HepG2 (cell line): ENCODE results near the gene ADCY1. TPM values are rescaled to one million over a fixed set of nuclear protein-coding genes. Genes with fewer than 3 reads are reported as not detected.

Experiments used
- ARID5B ChIP-seq: IDR thresholded peaks from 2 replicates; pipeline ENCODE4 v1.4.0; 2020; ENCODE audit warnings: mild to moderate bottlenecking, missing genetic modification reagents
- CEBPB ChIP-seq: IDR thresholded peaks from 2 replicates; pipeline ENCODE4 v1.6.1; 2011; ENCODE audit warnings: low read depth, low read length, improper control_type of control experiment, borderline replicate concordance
- CREM ChIP-seq, 2 experiments: sonication (generic) in 1 of 2; formaldehyde crosslinking in 1 of 2; IDR thresholded peaks; 2 replicates each; pipeline versions ENCODE4 v1.4.0 to v1.6.1; 2016 to 2020; ENCODE audit warnings: antibody characterized with exemption in 1 of 2, mild to moderate bottlenecking in 1 of 2, missing genetic modification reagents in 1 of 2
- EP300 ChIP-seq, 3 experiments: sonication (generic) in 1 of 3; formaldehyde crosslinking in 1 of 3; IDR thresholded peaks; 2 replicates each; pipeline versions ENCODE4 v1.5.1 to v1.6.1; 2011 to 2020; ENCODE audit warnings: low read depth in 2 of 3, low read length in 2 of 3, borderline replicate concordance in 1 of 3, improper control_type of control experiment in 1 of 3, mild to moderate bottlenecking in 1 of 3, missing genetic modification reagents in 1 of 3, moderate library complexity in 1 of 3
- FOXA1 ChIP-seq, 2 experiments: fragments of 450-650 bp in 1 of 2; sonication (generic) in 1 of 2; formaldehyde crosslinking in 1 of 2; IDR thresholded peaks; 2 replicates each; pipeline versions ENCODE4 v1.4.0 to v1.6.1; 2016 to 2020; ENCODE audit warnings: missing genetic modification reagents in 1 of 2
- FOXA3 ChIP-seq: IDR thresholded peaks from 2 replicates; pipeline ENCODE4 v1.6.1; 2016; ENCODE audit warnings: missing genetic modification reagents, missing compliant biosample characterization
- HMG20B ChIP-seq: conservative IDR thresholded peaks from 2 replicates; pipeline ENCODE4 v1.6.1; 2016; ENCODE audit warnings: missing genetic modification reagents, missing compliant biosample characterization
- IRX3 ChIP-seq: sonication (generic); formaldehyde crosslinking; IDR thresholded peaks from 2 replicates; pipeline ENCODE4 v1.8.1; 2023; ENCODE audit warnings: mild to moderate bottlenecking, low read depth, missing genetic modification reagents, borderline replicate concordance
- MLX ChIP-seq: IDR thresholded peaks from 2 replicates; pipeline ENCODE4 v1.6.1; 2016
- NR2F1 ChIP-seq, 2 experiments: fragments of 450-650 bp in 1 of 2; formaldehyde crosslinking in 1 of 2; IDR thresholded peaks; 2 replicates each; pipeline versions ENCODE4 v1.5.0 to v1.6.1; 2016 to 2020; ENCODE audit warnings: mild to moderate bottlenecking in 1 of 2, missing compliant biosample characterization in 1 of 2, missing genetic modification reagents in 1 of 2, moderate library complexity in 1 of 2
- NR2F2 ChIP-seq: IDR thresholded peaks from 2 replicates; pipeline ENCODE4 v1.6.1; 2012; ENCODE audit warnings: low read depth, inconsistent platforms, borderline replicate concordance
- NR2F6 ChIP-seq, 2 experiments: IDR thresholded peaks; 2 replicates each; pipeline ENCODE4 v1.6.1; 2016; ENCODE audit warnings: antibody characterized with exemption in 1 of 2, mild to moderate bottlenecking in 1 of 2
- SALL1 ChIP-seq: sonication (generic); formaldehyde crosslinking; IDR thresholded peaks from 2 replicates; pipeline ENCODE4 v1.8.0; 2022; ENCODE audit warnings: mild to moderate bottlenecking, missing genetic modification reagents
- SKI ChIP-seq: fragments of 450-650 bp; IDR thresholded peaks from one replicate; pipeline ENCODE4 v1.6.1; 2018; ENCODE audit warnings: mild to moderate bottlenecking; ENCODE audit not compliant: partially characterized antibody
- SOX13 ChIP-seq, 3 experiments: fragments of 450-650 bp in 1 of 3; sonication (generic) in 1 of 3; formaldehyde crosslinking in 1 of 3; IDR thresholded peaks in 2 of 3; conservative IDR thresholded peaks in 1 of 3; 2 replicates each; pipeline versions ENCODE4 v1.5.0 to v1.6.1; 2016 to 2020; ENCODE audit warnings: antibody characterized with exemption in 1 of 3, mild to moderate bottlenecking in 1 of 3, missing compliant biosample characterization in 1 of 3, missing genetic modification reagents in 1 of 3, moderate library complexity in 1 of 3
- TBX3 ChIP-seq: fragments of 450-650 bp; IDR thresholded peaks from 2 replicates; pipeline ENCODE4 v1.6.1; 2017; ENCODE audit warnings: antibody characterized with exemption, mild to moderate bottlenecking, inconsistent platforms, borderline replicate concordance
- TCF7L2 ChIP-seq: IDR thresholded peaks from 2 replicates; pipeline ENCODE4 v1.6.1; 2011; ENCODE audit warnings: mild to moderate bottlenecking, low read depth, low read length, moderate library complexity
- TSC22D2 ChIP-seq: sonication (generic); formaldehyde crosslinking; IDR thresholded peaks from 2 replicates; pipeline ENCODE4 v1.5.1; 2020; ENCODE audit warnings: missing genetic modification reagents, mild to moderate bottlenecking, borderline replicate concordance
- ZBTB21 ChIP-seq: sonication (generic); formaldehyde crosslinking; IDR thresholded peaks from 2 replicates; pipeline ENCODE4 v1.4.0; 2020; ENCODE audit warnings: missing genetic modification reagents
- ZBTB7B ChIP-seq: sonication (generic); formaldehyde crosslinking; IDR thresholded peaks from 2 replicates; pipeline ENCODE4 v1.4.0; 2020; ENCODE audit warnings: missing genetic modification reagents
- ZSCAN12 ChIP-seq: sonication (generic); formaldehyde crosslinking; IDR thresholded peaks from 2 replicates; pipeline ENCODE4 v1.9.0; 2021; ENCODE audit warnings: mild to moderate bottlenecking, missing genetic modification reagents
- polyA plus RNA-seq, 8 experiments: library from polyadenylated mRNA; depleted of rRNA in 3 of 8; stranded (reverse) in 7 of 8; unstranded in 1 of 8; fragments of >200 nt; fragmentation: Illumina TruSeq in 4 of 8; extraction: Trizol in 4 of 8; gene quantifications; 2 replicates each; pipeline versions ENCODE4 v1.2.1 to v1.2.3, GENCODE V29; 2011 to 2016; ENCODE audit warnings: low read depth in 4 of 8, missing spikeins in 1 of 8, mixed read lengths in 1 of 8; ENCODE audit not compliant: insufficient read depth in 1 of 8
- total RNA-seq, 5 experiments: library from RNA; depleted of rRNA; stranded (reverse); fragments of >200 nt; fragmentation: Illumina TruSeq; extraction: Trizol; gene quantifications; 2 replicates each; pipeline ENCODE4 v1.2.3, GENCODE V29; 2016; ENCODE audit warnings: low read depth in 1 of 5

ADCY1 gene
- total and polyA plus RNA-seq, 2 of the 13 experiments (the other 11 are each of a cell fraction or from before 2014, with no cell fraction given), result 0.80 to 1.2 TPM

GRCh38 chr7:45638916-45639315, 64.7 kb downstream of the ADCY1 start (continued):
- TF ChIP-seq TSC22D2 (CRISPR knock-in tag) (no peak), IRX3 (CRISPR knock-in tag) (no peak), NR2F6 (IDR thresholded peaks at IDR 0.05) (peak; percentile 41; the same call in 1 of the 2 replicates), NR2F6 (CRISPR knock-in tag; IDR thresholded peaks at IDR 0.05) (no peak), ARID5B (peak; percentile 67), ZSCAN12 (CRISPR knock-in tag) (no peak), SKI (peak; percentile 30), MLX (no peak), SOX13 (IDR thresholded peaks at IDR 0.05) (no peak), SOX13 (CRISPR knock-in tag; conservative IDR thresholded peaks at IDR 0.05 in 1 of 2, IDR thresholded peaks at IDR 0.05 in 1 of 2) (peak in 1 of 2 experiments; percentile 42; a peak in 1 of 4 replicates), FOXA1 (IDR thresholded peaks at IDR 0.05) (no peak), FOXA1 (CRISPR knock-in tag; IDR thresholded peaks at IDR 0.05) (peak; percentile 60; the same call in 1 of the 2 replicates), HMG20B (CRISPR knock-in tag) (no peak), NR2F1 (CRISPR knock-in tag; IDR thresholded peaks at IDR 0.05) (0 out of 4 replicates have a peak, but pooled peaks of 1 of the 2 experiments have one; percentile 25), EP300 (IDR thresholded peaks at IDR 0.05; ENCODE audit: low read depth in 2 of 2, low read length in 2 of 2) (peak in 1 of 2 experiments; percentile 20; a peak in 1 of 4 replicates), EP300 (CRISPR knock-in tag; IDR thresholded peaks at IDR 0.05; ENCODE audit: borderline replicate concordance) (no peak), CEBPB (peak; percentile 56; the same call in 1 of the 2 replicates), ZBTB7B (CRISPR knock-in tag) (no peak), ZBTB21 (CRISPR knock-in tag) (0 out of 2 replicates have a peak, but pooled peaks have one; percentile 35), TBX3 (peak; percentile 15; the same call in 1 of the 2 replicates), FOXA3 (CRISPR knock-in tag) (peak; percentile 71), SALL1 (CRISPR knock-in tag) (peak; percentile 29; the same call in 1 of the 2 replicates), NR2F2 (peak; percentile 39; the same call in 1 of the 2 replicates), CREM (IDR thresholded peaks at IDR 0.05) (peak; percentile 44; the same call in 1 of the 2 replicates), CREM (CRISPR knock-in tag; IDR thresholded peaks at IDR 0.05) (no peak), TCF7L2 (no peak)
